ENCODE results near the gene SLC8B1.

The SLC8B1 gene

DNA sequence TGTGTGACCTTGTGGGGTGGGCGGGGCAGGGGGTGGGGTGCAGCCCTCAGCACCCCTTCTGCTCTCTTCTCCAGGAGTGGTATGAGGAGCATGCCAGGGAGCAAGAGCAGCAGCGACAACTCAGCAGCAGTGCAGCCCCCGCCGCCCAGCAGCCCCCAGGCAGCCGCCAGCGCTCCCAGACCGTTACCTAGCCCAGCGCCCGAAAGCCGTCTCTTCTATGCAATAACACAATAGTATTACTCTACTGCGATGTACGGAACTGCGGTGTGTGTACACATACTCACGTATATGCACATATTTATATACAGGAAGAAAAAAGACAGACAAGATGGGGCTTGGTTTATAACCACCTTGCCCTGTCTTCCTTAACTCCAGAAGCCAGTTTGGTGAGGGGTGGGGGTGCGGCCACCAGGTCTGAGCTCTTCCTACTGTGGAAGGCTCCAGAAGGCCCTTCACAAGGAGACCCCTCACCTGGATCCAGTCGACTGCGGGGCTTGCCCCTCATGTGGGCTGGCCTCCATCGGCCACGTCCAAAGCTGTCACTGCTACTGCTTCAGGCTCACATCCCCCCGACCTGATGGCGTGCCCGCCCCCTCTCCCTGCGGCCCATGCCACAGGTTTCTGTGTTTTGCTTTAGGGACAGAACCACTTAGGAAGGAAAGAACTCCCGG lies 38.9 kb downstream of the SLC8B1 start:
- DNase-seq (ENCODE audit: low spot score) = no peak

- no peak for DNase-seq (ENCODE audit: low spot score)
Measured at GRCh38 chr12:113293100-113293499, 41.8 kb downstream of the SLC8B1 start.

DNA sequence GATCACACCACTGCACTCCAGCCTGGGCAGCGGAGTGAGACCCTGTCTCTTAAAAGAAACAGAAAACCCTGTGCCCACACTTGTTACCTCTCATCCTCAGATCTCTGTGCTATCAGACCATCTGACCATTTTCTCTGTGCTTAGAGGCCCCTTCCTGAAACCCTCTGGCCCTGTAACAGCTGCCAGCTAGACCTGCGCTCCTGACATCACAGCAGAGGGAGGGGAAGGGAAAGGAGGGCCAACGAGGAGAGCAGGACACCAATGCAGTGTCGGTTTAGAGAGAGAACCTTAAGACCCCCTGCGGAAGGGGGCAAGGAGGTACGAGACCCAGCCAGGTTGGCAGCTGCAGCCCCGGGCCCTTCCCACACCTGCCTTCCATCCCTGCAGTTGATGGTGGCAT lies 42.4 kb downstream of the SLC8B1 start:
- no peak for DNase-seq (ENCODE audit: low spot score)

- no peak for DNase-seq (ENCODE audit: low spot score)
Measured at GRCh38 chr12:113292091-113292490, 42.8 kb downstream of the SLC8B1 start.

DNA sequence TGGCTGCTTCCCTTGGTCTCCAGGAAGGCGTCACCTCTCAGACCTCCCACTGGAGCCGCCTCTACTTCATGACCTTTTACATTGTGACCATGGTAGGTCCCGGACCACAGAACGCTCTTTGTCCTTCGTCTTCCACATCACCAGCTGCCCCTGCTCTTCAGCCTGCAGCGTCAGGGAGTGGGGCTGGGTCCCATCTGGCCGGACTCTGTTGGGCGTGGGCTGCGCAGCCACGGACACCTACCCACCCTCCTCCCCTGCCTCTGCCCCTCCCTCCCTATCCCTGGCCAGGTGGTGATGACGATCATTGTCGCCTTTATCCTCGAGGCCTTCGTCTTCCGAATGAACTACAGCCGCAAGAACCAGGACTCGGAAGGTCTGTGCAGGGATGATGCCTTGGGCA lies 43.3 kb downstream of the SLC8B1 start:
- no peak for DNase-seq (ENCODE audit: low spot score)

DNA sequence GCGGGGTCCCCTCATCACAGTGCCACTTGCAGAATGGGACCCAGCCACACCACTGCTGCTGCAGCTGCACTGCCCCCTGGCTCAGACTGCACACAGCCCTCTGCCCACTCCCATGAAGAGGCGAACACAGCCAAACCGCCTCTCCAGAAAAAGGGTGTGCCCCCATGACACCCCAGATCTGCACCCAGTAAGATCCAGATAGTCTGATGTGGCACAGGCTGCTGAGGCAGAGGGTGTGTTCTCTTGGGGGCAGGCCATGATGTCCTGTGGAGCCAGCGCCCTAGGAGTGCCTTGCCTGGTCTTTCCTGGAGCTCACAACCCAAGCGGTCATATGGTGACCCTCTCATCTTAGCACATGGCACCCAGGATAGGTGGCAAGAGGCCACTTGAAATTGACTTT lies 44.4 kb downstream of the SLC8B1 start:
- DNase-seq (ENCODE audit: low spot score) = no peak

DNA sequence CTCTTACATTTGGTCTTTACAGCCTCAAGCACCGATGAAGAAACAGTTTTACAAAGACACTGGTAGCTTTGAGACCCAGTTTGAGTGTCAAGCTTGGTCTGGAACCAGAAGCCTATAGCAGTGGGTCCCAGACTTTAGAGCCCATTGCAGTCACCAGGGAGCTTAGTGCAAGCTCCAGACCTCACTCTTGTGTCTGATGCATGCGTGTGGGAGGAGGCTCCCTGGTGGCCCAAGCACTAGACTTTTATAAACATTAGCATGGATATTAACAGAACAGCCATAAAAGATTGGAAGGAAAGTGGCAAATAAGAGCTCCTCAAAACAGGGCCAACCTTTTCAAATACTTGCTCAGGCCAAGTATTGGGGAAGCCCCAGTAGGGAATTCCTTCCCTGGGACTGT lies 45.5 kb downstream of the SLC8B1 start:
- DNase-seq (ENCODE audit: low spot score) = no peak

GRCh38 chr12:113287899-113288282 lies 47.0 kb downstream of the SLC8B1 start:
- no peak for DNase-seq (ENCODE audit: low spot score)

- DNase-seq (ENCODE audit: low spot score) = no peak
Measured at GRCh38 chr12:113287146-113287898, 47.6 kb downstream of the SLC8B1 start.

DNA sequence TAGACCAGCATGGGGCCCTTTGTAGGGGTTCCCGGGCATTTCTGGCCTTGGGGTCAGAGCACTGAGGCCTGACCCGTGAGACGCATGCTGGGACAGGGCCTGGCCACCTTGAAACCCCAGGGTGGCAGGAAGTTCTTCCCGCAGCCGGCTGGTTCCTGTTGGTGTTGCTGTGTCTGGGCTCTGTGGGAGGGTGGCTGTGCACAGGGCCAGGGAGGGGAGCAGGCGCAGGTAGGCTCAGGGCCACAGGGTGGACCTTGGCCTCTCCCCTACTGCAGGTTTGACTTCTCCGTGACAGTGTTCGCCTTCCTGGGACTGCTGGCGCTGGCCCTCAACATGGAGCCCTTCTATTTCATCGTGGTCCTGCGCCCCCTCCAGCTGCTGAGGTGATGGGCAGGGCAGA lies 48.2 kb downstream of the SLC8B1 start:
- DNase-seq (ENCODE audit: low spot score) = no peak

GRCh38 chr12:113285679-113286610 lies 49.0 kb downstream of the SLC8B1 start:
- no peak for DNase-seq (ENCODE audit: low spot score)

DNA sequence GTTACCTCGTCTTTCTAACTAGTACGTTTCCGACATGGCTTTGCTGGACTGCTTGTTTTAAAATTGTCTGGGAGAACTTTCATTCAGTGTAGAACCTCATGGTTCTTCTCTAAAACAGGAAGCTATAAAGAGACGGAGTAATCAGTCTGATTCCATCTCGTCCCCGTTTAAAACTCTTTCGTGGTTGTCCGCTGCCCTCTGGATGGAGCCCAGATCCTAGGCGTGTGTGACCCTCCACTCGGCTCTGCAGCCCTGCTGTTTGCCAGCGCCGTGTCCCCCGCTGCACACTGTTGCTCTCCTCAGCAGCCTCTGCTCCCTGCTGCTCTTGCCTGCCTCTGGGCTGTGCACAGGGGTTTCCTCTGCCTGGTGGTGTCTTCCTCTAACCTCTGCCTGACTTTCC lies 50.2 kb downstream of the SLC8B1 start:
- DNase-seq (ENCODE audit: low spot score) = no peak

DNA sequence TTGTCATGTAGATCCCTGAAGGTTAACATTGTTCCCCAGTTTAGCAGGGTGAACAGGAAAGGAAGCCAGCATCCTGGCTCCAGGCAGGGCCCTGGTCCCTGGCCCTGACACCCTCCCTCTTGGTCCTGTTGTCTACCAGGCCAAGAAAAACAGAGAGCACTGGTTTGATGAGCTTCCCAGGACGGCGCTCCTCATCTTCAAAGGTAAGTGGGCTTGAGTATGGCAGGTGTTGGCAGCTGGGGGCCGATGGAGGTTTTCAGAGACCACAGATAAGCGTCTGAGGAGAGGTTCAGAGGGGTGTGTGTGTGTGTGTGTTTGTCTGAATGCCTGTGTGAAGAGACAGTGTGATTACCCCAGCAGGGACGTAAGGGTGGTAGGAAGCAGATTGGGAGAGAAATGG lies 56.3 kb downstream of the SLC8B1 start:
- no peak for DNase-seq (ENCODE audit: low spot score)

- DNase-seq (ENCODE audit: low spot score) = no peak
Measured at GRCh38 chr12:113278141-113278540, 56.8 kb downstream of the SLC8B1 start.

DNA sequence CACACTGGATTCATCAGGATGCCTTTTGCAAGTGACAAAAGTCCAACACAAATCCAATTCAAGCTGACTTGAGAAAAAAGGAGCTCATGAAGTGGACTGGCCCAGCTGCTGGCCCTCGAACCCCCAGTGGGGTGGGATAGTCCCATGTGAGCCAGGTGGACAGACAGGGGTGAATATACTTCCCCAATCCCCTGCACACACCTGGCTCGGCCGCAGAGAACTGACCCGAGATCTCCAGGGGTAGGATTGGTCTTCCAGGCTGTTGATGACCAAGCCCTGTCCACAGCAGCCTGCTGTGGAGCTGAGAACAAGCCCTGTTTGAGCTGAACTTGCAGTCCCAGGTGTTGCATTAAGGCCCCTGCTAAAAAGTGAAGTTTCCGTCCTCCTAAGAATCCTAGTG lies 57.4 kb downstream of the SLC8B1 start:
- DNase-seq (ENCODE audit: low spot score) = no peak

DNA sequence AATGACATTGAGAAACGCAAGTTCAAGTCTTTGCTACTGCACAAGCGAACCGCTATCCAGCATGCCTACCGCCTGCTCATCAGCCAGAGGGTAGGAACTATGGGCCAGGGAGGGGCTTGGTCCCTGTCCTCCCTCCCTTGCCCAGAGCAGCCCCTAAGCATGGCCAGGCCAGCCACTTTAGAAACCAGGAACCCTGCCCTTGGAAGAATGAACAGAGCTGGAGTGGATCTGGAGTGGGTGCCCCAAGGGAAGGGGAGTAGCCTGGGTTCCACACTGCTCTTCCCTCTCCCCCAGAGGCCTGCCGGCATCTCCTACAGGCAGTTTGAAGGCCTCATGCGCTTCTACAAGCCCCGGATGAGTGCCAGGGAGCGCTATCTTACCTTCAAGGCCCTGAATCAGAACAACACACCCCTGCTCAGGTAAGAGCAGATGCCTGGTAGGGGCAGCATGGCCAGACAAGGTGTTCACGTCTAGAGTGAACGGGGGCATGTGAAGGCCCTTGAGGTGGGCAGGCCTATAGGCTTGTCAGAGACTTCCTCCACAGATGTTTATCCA lies 57.9 kb downstream of the SLC8B1 start:
- DNase-seq (ENCODE audit: low spot score) = no peak

DNA sequence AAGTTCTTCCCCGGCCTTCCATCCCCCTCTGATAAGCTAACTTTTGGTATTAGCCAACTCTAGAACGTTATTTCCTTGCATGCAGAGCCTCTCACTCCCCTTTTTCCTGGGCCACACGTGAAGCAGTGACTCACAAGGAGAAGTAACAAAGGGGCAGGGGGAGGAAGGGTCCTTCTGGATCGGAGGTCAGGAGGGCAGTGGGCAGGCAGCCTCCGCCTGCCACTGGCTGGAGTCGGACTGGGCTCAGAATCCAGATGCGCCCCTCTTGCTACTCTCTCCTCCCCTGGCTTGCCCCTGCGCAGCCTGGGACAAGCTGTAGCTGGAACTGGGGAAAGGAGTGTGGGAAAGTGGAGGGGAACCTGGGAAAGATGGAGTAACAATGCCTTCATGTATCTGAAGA lies 58.6 kb downstream of the SLC8B1 start:
- DNase-seq (ENCODE audit: low spot score) = no peak

- no peak for DNase-seq (ENCODE audit: low spot score)
Measured at GRCh38 chr12:113274848-113275247, 60.1 kb downstream of the SLC8B1 start.

GRCh38 chr12:113273053-113273725 lies 61.7 kb downstream of the SLC8B1 start:
- no peak for DNase-seq (ENCODE audit: low spot score)

- no peak for DNase-seq (ENCODE audit: low spot score)
Measured at GRCh38 chr12:113271853-113272561, 62.9 kb downstream of the SLC8B1 start.

GRCh38 chr12:113271466-113271852 lies 63.5 kb downstream of the SLC8B1 start:
- DNase-seq (ENCODE audit: low spot score) = no peak

DNA sequence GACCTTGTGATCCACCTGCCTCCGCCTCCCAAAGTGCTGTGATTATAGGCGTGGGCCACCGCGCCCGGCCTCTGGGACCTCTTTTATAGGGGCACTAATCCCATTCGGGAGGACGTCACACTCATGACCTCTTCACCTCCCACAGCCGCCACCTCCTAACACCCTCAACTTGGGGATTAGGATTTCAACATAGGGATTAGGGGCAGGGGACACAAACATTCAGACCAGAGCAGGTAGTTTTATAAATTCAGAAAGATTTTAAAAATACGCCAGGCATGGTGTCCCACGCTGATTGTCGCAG lies 64.2 kb downstream of the SLC8B1 start:
- DNase-seq (ENCODE audit: low spot score) = no peak
